GM19455 (cell line): ENCODE data around the gene SLIT1.

ENCODE experiments used
- ATAC-seq: cut with Tn5 transposase; IDR thresholded peaks from one replicate; pipeline ENCODE4 v1.9.1; 2021; ENCODE audit not compliant: unreplicated experiment

Gene SLIT1

GRCh38 chr10:97006364-97006763 lies 179.4 kb downstream of the SLIT1 start:
- ATAC-seq: no peak

GRCh38 chr10:97005349-97005748 lies 180.4 kb downstream of the SLIT1 start:
- no peak for ATAC-seq

GRCh38 chr10:97004591-97004990 lies 181.2 kb downstream of the SLIT1 start:
- ATAC-seq: no peak

GRCh38 chr10:97003804-97004201 lies 182.0 kb downstream of the SLIT1 start:
- ATAC-seq: no peak

GRCh38 chr10:97003151-97003803 lies 182.5 kb downstream of the SLIT1 start:
- no peak for ATAC-seq

- ATAC-seq: no peak
Measured at GRCh38 chr10:97002670-97003069, 183.1 kb downstream of the SLIT1 start.

GRCh38 chr10:97001183-97001991 lies 184.4 kb downstream of the SLIT1 start:
- ATAC-seq: no peak

- ATAC-seq: no peak
Measured at GRCh38 chr10:97000487-97001182, 185.1 kb downstream of the SLIT1 start.

GRCh38 chr10:96999987-97000386 lies 185.8 kb downstream of the SLIT1 start:
- ATAC-seq: no peak

GRCh38 chr10:96999337-96999736 lies 186.4 kb downstream of the SLIT1 start:
- ATAC-seq: no peak

- ATAC-seq: no peak
Measured at GRCh38 chr10:96998329-96998888, 187.3 kb downstream of the SLIT1 start.

- ATAC-seq: no peak
Measured at GRCh38 chr10:96996275-96996965, 189.3 kb downstream of the SLIT1 start.

GRCh38 chr10:96995851-96996250 lies 189.9 kb downstream of the SLIT1 start:
- no peak for ATAC-seq

- ATAC-seq: peak; percentile 57
Measured at GRCh38 chr10:96992721-96993120, 193.0 kb downstream of the SLIT1 start.

- ATAC-seq: peak; percentile 52
Measured at GRCh38 chr10:96991313-96991841, 194.4 kb downstream of the SLIT1 start.

- no peak for ATAC-seq
Measured at GRCh38 chr10:96988426-96988825, 197.3 kb downstream of the SLIT1 start.

GRCh38 chr10:96987842-96988175 lies 197.9 kb downstream of the SLIT1 start:
- ATAC-seq: no peak

GRCh38 chr10:96987141-96987841 lies 198.5 kb downstream of the SLIT1 start:
- no peak for ATAC-seq

- no peak for ATAC-seq
Measured at GRCh38 chr10:96986200-96986856, 199.4 kb downstream of the SLIT1 start.
